Erythroblast (primary cell): ENCODE data around the gene MAVS.

Experiments
- DNase-seq, 2 experiments: peaks; one replicate each; lab custom pipeline; 2025; lab: John Stamatoyannopoulos, UW
- GATA1 ChIP-seq: IDR thresholded peaks from 2 replicates; pipeline ENCODE4 v1.6.1; 2011; ENCODE audit warnings: low read depth, mild to moderate bottlenecking, control low read depth, low read length, moderate library complexity
- POLR2A ChIP-seq: IDR thresholded peaks from 2 replicates; pipeline ENCODE4 v1.6.1; 2011; ENCODE audit warnings: mild to moderate bottlenecking, low read length

Gene MAVS

GRCh38 chr20:3847429-3847940 is 851 bp downstream of the MAVS start:
- TF ChIP-seq GATA1 (no peak), POLR2A (no peak)
- DNase-seq = peak in 1 of 2 experiments; percentile 46

- TF ChIP-seq POLR2A (no peak), GATA1 (no peak)
- DNase-seq = no peak
Measured at GRCh38 chr20:3848565-3848964, 1.9 kb downstream of the MAVS start.

- no peak for DNase-seq
- TF ChIP-seq POLR2A (no peak), GATA1 (no peak)
Measured at GRCh38 chr20:3854462-3854871, 7.8 kb downstream of the MAVS start.

GRCh38 chr20:3857405-3857804 is 10.8 kb downstream of the MAVS start:
- DNase-seq = no peak
- TF ChIP-seq POLR2A (no peak), GATA1 (no peak)

GRCh38 chr20:3858689-3859088 is 12.1 kb downstream of the MAVS start:
- no peak for DNase-seq
- TF ChIP-seq GATA1 (no peak), POLR2A (no peak)

GRCh38 chr20:3861191-3861590 is 14.6 kb downstream of the MAVS start:
- no peak for DNase-seq
- TF ChIP-seq POLR2A = no peak
- no peak for TF ChIP-seq GATA1

- TF ChIP-seq POLR2A (no peak), GATA1 (no peak)
- no peak for DNase-seq
Measured at GRCh38 chr20:3862333-3862732, 15.7 kb downstream of the MAVS start.

GRCh38 chr20:3863317-3863716 is 16.7 kb downstream of the MAVS start:
- no peak for DNase-seq
- no peak for TF ChIP-seq POLR2A
- no peak for TF ChIP-seq GATA1

- no peak for DNase-seq
- TF ChIP-seq POLR2A (no peak), GATA1 (no peak)
Measured at GRCh38 chr20:3864518-3864917, 17.9 kb downstream of the MAVS start.

GRCh38 chr20:3865152-3865886 is 18.7 kb downstream of the MAVS start:
- TF ChIP-seq GATA1 = no peak
- no peak for TF ChIP-seq POLR2A
- DNase-seq = no peak

GRCh38 chr20:3865887-3866407 is 19.3 kb downstream of the MAVS start:
- no peak for DNase-seq
- TF ChIP-seq GATA1 = no peak
- TF ChIP-seq POLR2A = no peak

GRCh38 chr20:3866464-3866863 is 19.8 kb downstream of the MAVS start:
- TF ChIP-seq POLR2A (no peak), GATA1 (no peak)
- DNase-seq = no peak

- no peak for DNase-seq
- TF ChIP-seq POLR2A (no peak), GATA1 (no peak)
Measured at GRCh38 chr20:3867802-3868201, 21.2 kb downstream of the MAVS start.

- TF ChIP-seq GATA1 = no peak
- no peak for TF ChIP-seq POLR2A
- no peak for DNase-seq
Measured at GRCh38 chr20:3869839-3870634, 23.4 kb downstream of the MAVS start.
